H4 (cell line): Measurements from ENCODE around the gene ZNF664. TPM values are rescaled to one million over a fixed set of nuclear protein-coding genes. Genes with fewer than 3 reads are reported as not detected.

Experiments used
- total RNA-seq: library from RNA; depleted of rRNA; stranded (reverse); fragments of >200 nt; shearing (Covaris generic); gene quantifications from 2 replicates; pipeline ENCODE4 v1.2.3, GENCODE V29; 2014; rRNA removed

ZNF664 gene
- total RNA-seq, 1 experiment from 2014 or later: 48.6 TPM

Other genes with a start within 250 kb of the ZNF664 start
- 0.02 and 0.17 TPM in 2 replicates for gene DNAH10, start 210.9 kb upstream of the ZNF664 start, total RNA-seq
- 8.3 and 10.2 TPM in 2 replicates for gene CCDC92, start 384 bp upstream of the ZNF664 start, total RNA-seq